Stimulated activated naive CD4-positive, alpha-beta T cell (primary cell): ENCODE results near the gene GCSAML.
"Not testable (repeated sequence)": the region's sequence is repeated elsewhere in the genome, so short reads cannot be mapped to it uniquely, and the experiment has no call there.

ENCODE experiments used
- DNase-seq, 6 experiments: peaks; one replicate each; lab custom pipeline; 2025; lab: John Stamatoyannopoulos, UW

GCSAML gene

GRCh38 chr1:247548769-247549182 lies at the start of gene GCSAML:
GCSAML (plus strand) TSS chr1:247549134; CDS start chr1:247549192, 58 bp downstream.
- DNase-seq = no peak

DNA sequence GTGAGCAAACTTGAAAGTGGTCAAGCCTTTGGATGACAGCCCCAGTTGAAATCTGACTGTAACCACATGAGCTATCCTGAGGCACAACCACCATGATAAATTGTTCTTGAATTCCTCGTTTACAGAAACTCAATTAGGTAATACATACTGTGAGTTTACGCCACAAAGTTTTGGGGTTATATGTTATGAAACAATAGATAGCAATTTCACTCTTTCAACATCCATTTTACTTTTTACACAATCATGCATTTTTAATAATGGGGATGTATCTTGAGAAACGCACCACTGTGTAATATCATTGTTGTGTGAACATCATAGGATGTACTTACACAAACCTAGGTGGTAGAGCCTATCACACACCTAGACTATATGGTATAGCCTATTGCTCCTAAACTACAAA lies 48.1 kb upstream of the GCSAML start:
- DNase-seq = no peak

DNA sequence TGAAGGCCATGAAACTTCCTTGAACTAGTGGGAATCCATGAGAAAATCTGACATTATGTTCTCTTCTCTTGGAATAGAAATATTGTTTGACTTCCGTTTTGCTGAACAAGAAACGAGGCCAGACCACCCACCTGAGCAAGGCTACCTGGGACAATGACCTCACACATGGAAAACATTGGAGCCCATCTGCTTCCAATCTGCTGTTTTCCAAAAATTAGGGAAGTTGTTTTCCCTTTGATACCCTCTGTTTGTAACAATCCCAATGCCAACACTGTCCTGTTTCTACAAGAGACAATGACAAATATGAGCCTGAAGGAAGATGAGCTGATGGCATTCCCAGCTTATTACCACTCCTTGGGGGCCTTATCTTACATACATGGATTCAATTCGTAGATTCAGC lies 42.1 kb upstream of the GCSAML start:
- no peak for DNase-seq

GRCh38 chr1:247517795-247518612 lies 30.9 kb upstream of the GCSAML start:
- no peak for DNase-seq

DNA sequence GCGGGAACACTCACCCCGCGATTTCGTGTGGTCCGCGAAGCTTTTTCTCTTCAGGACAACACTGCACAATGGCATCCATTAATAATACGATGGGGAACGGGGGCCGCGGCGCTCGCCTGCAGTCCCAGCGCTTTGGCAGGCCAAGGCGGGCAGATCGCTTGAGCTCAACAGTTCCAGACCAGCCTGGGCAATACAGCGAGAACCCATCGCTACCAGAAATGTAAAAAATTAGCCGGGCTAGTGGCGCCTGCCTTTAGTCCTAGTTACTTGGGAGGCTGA lies 30.4 kb upstream of the GCSAML start:
- DNase-seq = no peak

DNA sequence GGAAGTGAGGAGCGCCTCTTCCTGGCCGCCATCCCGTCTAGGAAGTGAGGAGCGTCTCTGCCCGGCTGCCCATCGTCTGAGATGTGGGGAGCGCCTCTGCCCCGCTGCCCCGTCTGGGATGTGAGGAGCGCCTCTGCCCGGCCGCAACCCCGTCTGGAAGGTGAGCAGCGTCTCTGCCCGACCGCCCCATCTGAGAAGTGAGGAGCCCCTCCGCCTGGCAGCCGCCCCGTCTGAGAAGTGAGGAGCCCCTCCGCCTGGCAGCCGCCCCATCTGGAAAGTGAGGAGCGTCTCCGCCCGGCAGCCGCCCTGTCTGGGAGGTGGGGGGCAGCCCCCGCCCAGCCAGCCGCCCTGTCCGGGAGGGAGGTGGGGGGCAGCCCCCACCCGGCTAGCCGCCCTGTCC lies 27.0 kb upstream of the GCSAML start:
- not testable (repeated sequence) for DNase-seq

- no peak for DNase-seq
Observed at GRCh38 chr1:247528812-247529474, 20.0 kb upstream of the GCSAML start.

DNA sequence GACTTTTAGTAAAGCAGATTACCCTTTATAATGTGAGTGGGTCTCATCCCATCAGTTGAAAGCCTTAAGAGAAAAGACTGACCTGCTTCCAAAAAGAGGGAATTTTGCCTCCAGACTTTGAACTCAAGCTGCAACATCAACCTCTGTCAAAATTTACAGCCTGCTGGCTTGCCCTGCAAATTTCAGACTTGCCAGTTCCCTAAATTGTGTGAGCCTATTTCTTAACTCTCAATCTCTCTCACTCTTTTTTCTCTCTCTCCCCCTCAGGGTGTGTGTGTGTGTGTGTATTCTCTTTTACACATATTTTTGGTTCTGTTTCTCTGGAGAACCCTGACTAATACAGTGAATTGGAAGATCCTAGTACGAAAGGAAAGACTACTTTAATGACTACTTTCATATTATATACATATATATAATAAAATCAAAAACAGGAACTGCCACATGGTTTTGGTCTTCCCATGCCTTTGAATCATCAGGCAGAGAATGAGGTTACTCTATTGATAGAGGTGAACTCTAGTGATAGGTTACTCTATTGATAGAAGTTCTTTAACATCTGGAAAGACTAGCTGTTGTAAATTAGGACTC lies 19.1 kb upstream of the GCSAML start:
- DNase-seq = no peak

DNA sequence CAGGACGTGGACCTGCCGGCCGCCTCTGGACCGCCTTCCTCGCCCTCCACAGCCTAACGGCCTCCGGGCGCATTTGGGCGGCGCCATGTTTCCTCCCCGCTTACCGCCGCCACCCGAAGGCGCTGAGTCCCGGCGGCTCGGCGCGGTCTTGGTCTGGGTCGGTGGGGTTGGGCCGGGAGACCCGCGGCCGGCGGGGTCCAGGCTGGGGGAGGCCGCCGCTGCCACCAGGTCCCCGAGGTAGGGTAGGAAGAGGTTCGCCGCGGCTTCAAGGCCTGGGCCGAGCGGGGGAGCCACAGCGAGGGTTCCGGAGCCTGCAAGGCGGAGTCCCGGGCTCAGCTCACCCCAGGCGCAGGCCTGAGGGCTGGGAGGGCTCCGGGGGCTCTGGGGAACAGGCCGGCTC lies 18.1 kb upstream of the GCSAML start:
- DNase-seq = no peak

DNA sequence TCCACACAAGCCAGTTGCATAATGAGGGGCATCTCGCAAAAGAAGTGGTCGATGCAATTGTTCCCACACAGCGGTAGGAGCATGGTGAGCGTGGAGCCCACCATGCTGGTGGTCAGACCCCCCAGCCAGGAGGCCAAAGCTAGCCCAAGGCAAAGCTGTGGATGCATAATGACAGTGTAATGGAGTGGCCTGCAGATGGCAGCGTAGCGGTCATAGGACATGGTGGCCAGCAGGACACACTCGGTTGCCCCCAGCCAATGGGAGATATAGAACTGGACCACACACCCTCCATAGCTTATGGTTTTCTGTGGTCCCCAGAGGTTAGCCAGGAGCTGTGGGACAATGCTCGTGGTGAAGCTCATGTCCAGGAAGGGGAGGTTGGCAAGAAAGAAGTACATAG lies 17.0 kb upstream of the GCSAML start:
- no peak for DNase-seq

DNA sequence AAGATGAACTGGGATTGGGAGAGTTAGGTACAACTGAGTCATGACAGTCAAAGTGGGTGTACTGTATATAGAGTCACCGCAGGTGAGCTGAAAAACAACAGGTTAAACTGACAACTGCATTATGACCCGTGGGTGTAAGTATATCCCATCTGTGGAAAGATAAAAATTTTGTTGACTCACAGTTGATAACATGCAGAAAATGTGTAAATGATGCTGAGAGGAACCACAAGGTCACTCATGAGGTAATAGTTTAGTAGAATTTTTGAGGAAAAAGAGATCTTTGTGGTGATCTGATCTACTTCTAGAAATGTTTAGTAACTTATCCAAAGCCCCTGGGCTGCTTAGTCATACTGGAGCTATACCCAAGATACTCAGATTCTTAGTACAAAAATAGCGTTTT lies 13.5 kb upstream of the GCSAML start:
- DNase-seq = no peak

DNA sequence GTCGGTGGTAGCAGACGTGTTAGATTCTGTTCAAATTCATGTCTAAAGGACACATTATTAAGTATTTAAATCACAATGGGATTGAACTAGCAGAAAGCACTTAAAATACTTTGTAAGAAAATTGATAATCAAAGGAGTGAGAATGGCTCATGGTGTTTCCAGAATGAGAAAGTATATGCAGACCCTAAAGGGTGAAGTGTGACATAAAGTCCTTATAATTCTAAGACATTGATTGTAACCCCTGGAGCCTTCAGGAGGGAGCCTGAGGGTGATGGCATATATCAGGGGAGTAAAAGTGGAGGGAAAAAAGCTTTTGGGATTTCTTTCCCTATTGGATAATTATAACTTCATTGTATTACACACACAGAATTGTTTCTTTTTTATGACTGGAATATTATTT lies 12.6 kb upstream of the GCSAML start, which contains the start of gene OR2C3:
Gene OR2C3 (minus strand): TSS at position 101 of the 400 bp plus-strand sequence. CDS start 3,929 bp downstream, outside the sequence.
- no peak for DNase-seq

DNA sequence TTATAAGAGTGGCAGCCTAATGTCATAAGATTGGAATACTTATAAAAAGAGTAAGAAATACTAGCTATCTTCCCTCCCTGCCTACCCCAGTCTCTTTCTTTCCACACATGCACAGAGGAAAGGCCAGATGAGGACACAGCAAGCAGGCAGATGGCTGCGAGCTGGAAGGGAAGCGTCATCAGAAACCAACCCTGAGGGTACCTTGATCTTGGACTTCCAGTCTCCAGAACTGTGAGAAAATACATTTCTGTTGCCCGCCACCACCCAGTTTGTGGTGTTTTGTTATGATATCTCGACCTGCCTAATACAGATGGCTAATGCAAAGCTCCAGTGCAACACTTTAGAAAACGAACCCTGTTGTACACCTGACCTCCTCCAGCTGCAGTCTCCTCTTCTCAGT lies 10.4 kb upstream of the GCSAML start:
- no peak for DNase-seq

GRCh38 chr1:247539215-247539614 lies 9.7 kb upstream of the GCSAML start:
- no peak for DNase-seq

GRCh38 chr1:247540581-247540980 lies 8.4 kb upstream of the GCSAML start:
- DNase-seq = no peak

- no peak for DNase-seq
Observed at GRCh38 chr1:247542811-247543210, 6.1 kb upstream of the GCSAML start.

DNA sequence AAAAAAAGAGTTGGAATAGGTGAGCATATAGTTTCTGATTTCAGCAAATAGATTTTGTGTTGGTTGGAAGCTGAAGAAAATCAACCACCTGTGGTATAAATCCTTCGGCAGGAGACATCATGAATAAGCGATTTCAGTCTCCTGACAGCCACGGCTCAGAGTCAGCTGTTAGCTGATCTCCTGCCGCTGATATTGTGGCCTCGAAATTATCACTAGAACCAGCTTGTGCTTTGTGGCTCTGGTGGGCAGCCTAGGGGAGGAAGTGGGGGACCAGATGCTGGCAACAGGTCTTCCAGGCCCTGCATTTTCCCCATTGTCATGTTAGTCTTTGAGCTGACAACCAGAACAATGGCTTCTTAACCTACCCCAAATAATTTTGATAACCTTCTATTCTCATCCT lies 842 bp upstream of the GCSAML start:
- no peak for DNase-seq

- no peak for DNase-seq
Observed at GRCh38 chr1:247551721-247552120, 2.8 kb downstream of the GCSAML start.

GRCh38 chr1:247552231-247552630 lies 3.3 kb downstream of the GCSAML start:
- DNase-seq = no peak

DNA sequence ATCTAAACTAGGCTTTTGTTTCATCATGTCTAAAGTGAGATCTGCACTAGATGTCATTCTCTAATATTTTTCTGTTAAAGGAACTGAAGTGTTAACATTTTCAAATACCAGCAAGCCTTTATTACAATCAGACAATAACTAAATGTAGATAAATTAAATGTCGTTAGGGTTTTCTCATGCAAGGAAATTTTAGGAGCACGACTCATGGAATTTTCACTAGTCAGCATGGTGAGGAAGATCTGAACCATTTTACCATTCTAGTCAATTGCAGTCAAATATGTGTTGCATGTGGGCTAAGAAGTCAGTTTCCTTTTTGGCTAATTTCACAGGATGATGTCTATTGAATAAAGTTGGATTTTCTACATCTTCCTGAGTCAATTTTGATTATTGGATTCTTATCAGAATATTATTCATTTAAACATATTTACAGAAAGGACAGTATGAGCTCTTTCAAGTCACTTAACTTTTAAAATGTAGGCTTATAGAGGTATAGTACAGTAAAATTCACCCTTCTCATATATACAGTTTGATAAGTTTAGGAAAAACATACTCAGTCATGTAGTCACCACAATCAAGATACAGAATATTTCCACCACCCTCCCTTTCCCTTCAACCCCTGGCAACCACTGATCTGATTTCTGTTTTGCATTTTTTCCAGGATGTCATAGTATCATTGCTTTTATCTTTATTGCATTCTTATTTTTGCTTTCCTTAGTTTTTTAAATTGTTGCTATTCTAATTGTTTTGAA lies 9.2 kb downstream of the GCSAML start:
- DNase-seq = no peak

DNA sequence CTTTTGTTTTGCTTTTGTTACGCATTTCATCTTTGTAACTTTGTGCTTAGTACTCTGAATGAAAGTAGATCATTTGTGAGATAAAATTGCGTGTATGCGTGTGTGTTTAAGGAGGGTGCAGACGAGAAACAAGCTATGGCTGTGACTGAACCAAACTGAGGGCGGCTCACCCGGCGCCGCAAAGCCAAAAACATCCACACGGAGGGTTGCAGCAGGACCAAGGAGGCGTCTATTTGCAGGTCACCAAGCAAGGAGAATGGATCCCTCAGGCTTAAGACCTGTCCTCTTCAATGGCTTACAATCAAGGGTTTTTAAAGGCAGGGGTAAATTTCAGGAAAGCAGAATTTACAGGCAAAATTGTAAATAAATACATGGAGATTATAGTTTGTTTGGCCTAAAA lies 12.8 kb downstream of the GCSAML start:
- no peak for DNase-seq

DNA sequence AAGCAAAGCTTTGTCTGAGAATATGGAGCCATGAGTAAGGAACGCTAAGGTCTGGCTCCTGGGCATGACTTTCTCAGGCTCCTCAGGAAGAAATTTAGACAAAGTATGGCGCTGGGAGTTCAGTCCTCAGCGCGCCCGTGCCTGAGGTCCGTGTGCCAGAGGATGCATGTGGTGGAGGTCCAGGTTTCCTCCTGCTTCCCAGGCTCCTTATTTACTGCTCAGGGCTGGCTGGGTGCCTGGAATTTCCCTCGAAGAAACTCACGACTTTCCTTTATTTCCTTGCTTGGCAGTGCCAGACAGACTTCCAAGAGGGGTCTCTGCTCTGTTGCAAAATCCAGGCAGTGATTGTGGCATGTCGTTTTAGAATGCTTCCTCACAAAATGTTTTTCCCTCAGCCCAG lies 13.3 kb downstream of the GCSAML start:
- no peak for DNase-seq

GRCh38 chr1:247574236-247574635 lies 25.3 kb downstream of the GCSAML start:
- no peak for DNase-seq
